ENCODE data around the gene ZDBF2.
"Not testable (repeated sequence)": the region's sequence is repeated elsewhere in the genome, so short reads cannot be mapped to it uniquely, and the experiment has no call there.

GRCh38 chr2:206258615-206259014 is 15.8 kb upstream of the ZDBF2 start:
- not testable (repeated sequence) for TF ChIP-seq CTCF (conservative IDR thresholded peaks at IDR 0.05; ENCODE audit: low read depth, low read length); EZH2 (IDR thresholded peaks at IDR 0.05; ENCODE audit: borderline replicate concordance, low read depth, low read length, poor library complexity, severe bottlenecking)

Measured in A673 (cell line).